Smooth muscle cell (in vitro differentiated cells): Measurements from ENCODE around the gene M1AP. TPM values are rescaled to one million over a fixed set of nuclear protein-coding genes. Genes with fewer than 3 reads are reported as not detected.
A peak's percentile ranks its signal among the peaks of the same experiment; 100 is the strongest.

Experiments
- DNase-seq: peaks from one replicate; lab custom pipeline; 2025; ENCODE audit not compliant: unreplicated experiment; lab: John Stamatoyannopoulos, UW
- H2AFZ ChIP-seq: fragments of 200-600 bp; sonication (generic); 2 replicates; pipeline ENCODE4 v1.6.0; 2016; ENCODE audit warnings: antibody characterized with exemption, low read depth, mild to moderate bottlenecking
- H3F3A ChIP-seq: fragments of 200-600 bp; sonication (generic); 2 replicates; pipeline ENCODE4 v1.6.0; 2017; ENCODE audit warnings: antibody characterized with exemption, low read depth
- H3K27ac ChIP-seq: fragments of 200-600 bp; sonication (generic); 2 replicates; pipeline ENCODE4 v1.5.1; 2016; ENCODE audit warnings: low read depth, mild to moderate bottlenecking
- H3K27me3 ChIP-seq: fragments of 200-600 bp; sonication (generic); 2 replicates; pipeline ENCODE4 v1.6.1; 2016; ENCODE audit warnings: low read depth, mild to moderate bottlenecking
- H3K36me3 ChIP-seq: fragments of 200-600 bp; sonication (generic); 2 replicates; pipeline ENCODE4 v1.5.1; 2016; ENCODE audit warnings: low read depth
- H3K4me1 ChIP-seq: fragments of 200-600 bp; sonication (generic); 2 replicates; pipeline ENCODE4 v1.5.1; 2016; ENCODE audit warnings: low read depth
- H3K4me2 ChIP-seq: fragments of 200-600 bp; sonication (generic); 2 replicates; pipeline ENCODE4 v1.6.0; 2016; ENCODE audit warnings: mild to moderate bottlenecking
- H3K4me3 ChIP-seq: fragments of 200-600 bp; sonication (generic); 2 replicates; pipeline ENCODE4 v1.5.1; 2016; ENCODE audit warnings: mild to moderate bottlenecking
- H3K79me2 ChIP-seq: fragments of 200-600 bp; sonication (generic); 2 replicates; pipeline ENCODE4 v1.6.0; 2016; ENCODE audit warnings: low read depth, mild to moderate bottlenecking
- H3K9ac ChIP-seq: fragments of 200-600 bp; sonication (generic); 2 replicates; pipeline ENCODE4 v1.6.0; 2016; ENCODE audit warnings: low read depth
- H3K9me3 ChIP-seq: fragments of 200-600 bp; sonication (generic); replicated peaks from 2 replicates; pipeline ENCODE4 v1.5.1; 2016; ENCODE audit warnings: low read depth
- H4K20me1 ChIP-seq: fragments of 200-600 bp; sonication (generic); 2 replicates; pipeline ENCODE4 v1.6.0; 2016; ENCODE audit warnings: low read depth
- WGBS: methylation state at CpG from one replicate; pipeline ENCODE4 v1.1.7; 2016; ENCODE audit warnings: low lambda C conversion rate; 5-methylcytosine and 5-hydroxymethylcytosine counted together
- polyA plus RNA-seq: library from polyadenylated mRNA; unstranded; fragments of >200 nt; fragmentation: Nextera tagmentation; extraction: Ambion mirVana; gene quantifications from 2 replicates; pipeline ENCODE4 v1.2.1, GENCODE V29; 2016
- total RNA-seq: library from RNA; depleted of rRNA; stranded (reverse); fragments of >200 nt; gene quantifications from 2 replicates; pipeline ENCODE4 v1.2.3, GENCODE V29; 2014
- TF ChIP-seq, protein P1 (sequence below): fragments of 200-600 bp; sonication (generic); IDR thresholded peaks from 2 replicates; pipeline ENCODE4 v1.5.1; 2017; ENCODE audit warnings: borderline replicate concordance, mild to moderate bottlenecking, antibody characterized with exemption; ENCODE audit not compliant: insufficient read depth, poor library complexity, severe bottlenecking

M1AP gene
- total and polyA plus RNA-seq, 2 experiments from 2014 or later, result 1.0 to 1.2 TPM

DNA sequence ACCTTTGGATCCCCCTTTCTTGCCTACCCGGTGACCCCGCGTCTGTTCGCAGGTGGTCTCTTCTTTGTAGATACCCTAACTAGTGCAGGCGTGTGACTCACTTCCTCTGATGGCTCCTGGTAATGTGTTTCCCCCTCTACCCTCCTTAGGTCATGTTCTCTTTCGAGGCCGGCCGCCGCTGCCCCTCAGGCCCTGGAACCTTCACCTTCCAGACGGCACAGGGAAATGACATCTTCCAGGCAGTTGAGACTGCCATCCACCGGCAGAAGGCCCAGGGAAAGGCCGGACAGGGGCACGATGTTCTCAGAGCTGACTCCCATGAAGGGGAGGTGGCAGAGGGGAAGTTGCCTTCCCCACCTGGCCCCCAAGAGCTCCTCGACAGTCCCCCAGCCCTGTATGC, 92.0 kb downstream of the M1AP start:
- H3F3A ChIP-seq, result peaks cover 13% of the 10 kb centered on the region
- TF ChIP-seq, protein P1, sequence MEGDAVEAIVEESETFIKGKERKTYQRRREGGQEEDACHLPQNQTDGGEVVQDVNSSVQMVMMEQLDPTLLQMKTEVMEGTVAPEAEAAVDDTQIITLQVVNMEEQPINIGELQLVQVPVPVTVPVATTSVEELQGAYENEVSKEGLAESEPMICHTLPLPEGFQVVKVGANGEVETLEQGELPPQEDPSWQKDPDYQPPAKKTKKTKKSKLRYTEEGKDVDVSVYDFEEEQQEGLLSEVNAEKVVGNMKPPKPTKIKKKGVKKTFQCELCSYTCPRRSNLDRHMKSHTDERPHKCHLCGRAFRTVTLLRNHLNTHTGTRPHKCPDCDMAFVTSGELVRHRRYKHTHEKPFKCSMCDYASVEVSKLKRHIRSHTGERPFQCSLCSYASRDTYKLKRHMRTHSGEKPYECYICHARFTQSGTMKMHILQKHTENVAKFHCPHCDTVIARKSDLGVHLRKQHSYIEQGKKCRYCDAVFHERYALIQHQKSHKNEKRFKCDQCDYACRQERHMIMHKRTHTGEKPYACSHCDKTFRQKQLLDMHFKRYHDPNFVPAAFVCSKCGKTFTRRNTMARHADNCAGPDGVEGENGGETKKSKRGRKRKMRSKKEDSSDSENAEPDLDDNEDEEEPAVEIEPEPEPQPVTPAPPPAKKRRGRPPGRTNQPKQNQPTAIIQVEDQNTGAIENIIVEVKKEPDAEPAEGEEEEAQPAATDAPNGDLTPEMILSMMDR, result no peak
- H3K79me2 ChIP-seq, result peaks cover 37% of the 10 kb centered on the region
- peak overlapping the region; percentile 98 for H3K4me2 ChIP-seq
- no peak overlapping the region for H3K27ac ChIP-seq
- no peaks in the 10 kb centered on the region for H3K27me3 ChIP-seq
- peaks cover 17% of the 10 kb centered on the region for H4K20me1 ChIP-seq
- DNase-seq, result no peak
- no peak overlapping the region for H3K9ac ChIP-seq
- peaks cover 10% of the 10 kb centered on the region for H3K4me1 ChIP-seq
- WGBS, result 81% methylated on average over 14 of the region's 14 CpGs
- H2AFZ ChIP-seq, result no peak overlapping the region
- no peaks in the 10 kb centered on the region for H3K9me3 ChIP-seq
- no peaks in the 10 kb centered on the region for H3K36me3 ChIP-seq
- H3K4me3 ChIP-seq, result no peak overlapping the region

DNA sequence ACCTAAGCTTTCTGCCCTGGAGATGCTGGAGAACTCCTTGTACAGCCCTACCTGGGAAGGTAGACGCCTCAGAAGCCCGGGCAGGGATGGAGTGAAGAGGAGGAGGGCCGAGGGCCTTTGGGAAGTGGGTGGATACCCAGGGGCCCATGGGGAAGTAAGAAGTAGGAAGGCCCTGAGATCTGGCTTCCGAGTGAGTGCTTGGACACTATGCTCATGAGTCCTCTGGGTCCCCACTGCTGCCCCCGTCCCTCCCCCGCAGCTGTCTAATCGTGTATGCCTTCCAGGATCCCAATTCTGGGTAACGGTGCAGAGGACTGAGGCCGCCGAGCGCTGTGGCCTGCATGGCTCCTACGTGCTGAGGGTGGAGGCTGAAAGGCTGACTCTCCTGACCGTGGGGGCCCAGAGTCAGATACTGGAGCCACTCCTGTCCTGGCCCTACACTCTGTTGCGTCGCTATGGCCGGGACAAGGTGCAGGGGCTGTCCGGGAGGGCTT, 92.5 kb downstream of the M1AP start:
- H3F3A ChIP-seq, result peaks cover 13% of the 10 kb centered on the region
- H3K4me1 ChIP-seq, result peaks cover 10% of the 10 kb centered on the region
- WGBS, result 58% methylated on average over 17 of the region's 17 CpGs
- no peak overlapping the region for H3K9ac ChIP-seq
- no peak for DNase-seq
- H3K9me3 ChIP-seq, result no peaks in the 10 kb centered on the region
- peak overlapping the region; percentile 98 for H3K4me2 ChIP-seq
- peaks cover 42% of the 10 kb centered on the region for H3K79me2 ChIP-seq
- no peaks in the 10 kb centered on the region for H3K36me3 ChIP-seq
- H3K27ac ChIP-seq, result no peak overlapping the region
- H3K27me3 ChIP-seq, result no peaks in the 10 kb centered on the region
- TF ChIP-seq, protein P1, result no peak
- H3K4me3 ChIP-seq, result peak overlapping the region; percentile 80
- H2AFZ ChIP-seq, result no peak overlapping the region
- H4K20me1 ChIP-seq, result peaks cover 22% of the 10 kb centered on the region

DNA sequence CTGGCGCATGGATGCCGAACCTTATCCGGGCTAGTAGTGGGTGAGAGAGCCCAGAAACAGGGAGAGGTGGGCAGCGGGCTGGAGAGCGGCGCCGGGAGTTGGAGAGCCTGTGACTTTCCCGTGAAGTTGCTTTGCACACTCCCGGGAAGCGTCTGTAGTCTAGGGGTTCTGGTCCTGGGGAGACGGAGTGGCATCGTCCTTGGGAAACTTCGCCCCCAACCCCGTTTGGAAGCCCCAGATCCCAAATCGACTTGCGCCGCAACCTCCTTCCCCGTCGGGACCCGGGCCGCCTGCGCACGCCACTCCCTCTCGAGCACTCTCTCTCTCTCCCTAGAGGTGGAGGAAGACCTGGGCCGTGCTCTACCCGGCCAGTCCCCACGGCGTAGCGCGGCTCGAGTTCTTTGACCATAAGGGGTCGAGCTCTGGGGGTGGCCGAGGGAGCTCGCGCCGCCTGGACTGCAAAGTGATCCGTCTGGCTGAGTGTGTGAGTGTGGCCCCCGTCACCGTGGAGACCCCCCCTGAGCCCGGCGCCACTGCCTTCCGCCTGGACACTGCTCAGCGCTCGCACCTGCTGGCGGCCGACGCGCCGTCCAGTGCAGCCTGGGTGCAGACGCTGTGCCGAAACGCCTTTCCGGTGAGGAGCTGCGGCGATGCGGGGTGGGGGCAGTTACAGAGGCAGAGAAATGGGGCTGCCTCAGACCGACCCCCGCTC, 93.2 kb downstream of the M1AP start:
- H3K9ac ChIP-seq, result peak overlapping the region; percentile 91
- DNase-seq, result no peak
- WGBS, result 2% methylated on average over 58 of the region's 58 CpGs
- peak overlapping the region; percentile 80 for H3K4me3 ChIP-seq
- peaks cover 47% of the 10 kb centered on the region for H3K79me2 ChIP-seq
- H3K9me3 ChIP-seq, result no peaks in the 10 kb centered on the region
- H3K27me3 ChIP-seq, result no peaks in the 10 kb centered on the region
- TF ChIP-seq, protein P1, result no peak
- H3K36me3 ChIP-seq, result no peaks in the 10 kb centered on the region
- peak overlapping the region; percentile 89 for H2AFZ ChIP-seq
- peak overlapping the region; percentile 98 for H3K4me2 ChIP-seq
- H3F3A ChIP-seq, result peaks cover 13% of the 10 kb centered on the region
- H4K20me1 ChIP-seq, result peaks cover 29% of the 10 kb centered on the region
- peak overlapping the region; percentile 81 for H3K27ac ChIP-seq
- peaks cover 13% of the 10 kb centered on the region for H3K4me1 ChIP-seq
